ENCODE measurements around the gene ANKRD17. TPM values are rescaled to one million over a fixed set of nuclear protein-coding genes. Genes with fewer than 3 reads are reported as not detected.

The ANKRD17 gene
- total RNA-seq, 1 donor from 2014 or later: 87.9 TPM

DNA sequence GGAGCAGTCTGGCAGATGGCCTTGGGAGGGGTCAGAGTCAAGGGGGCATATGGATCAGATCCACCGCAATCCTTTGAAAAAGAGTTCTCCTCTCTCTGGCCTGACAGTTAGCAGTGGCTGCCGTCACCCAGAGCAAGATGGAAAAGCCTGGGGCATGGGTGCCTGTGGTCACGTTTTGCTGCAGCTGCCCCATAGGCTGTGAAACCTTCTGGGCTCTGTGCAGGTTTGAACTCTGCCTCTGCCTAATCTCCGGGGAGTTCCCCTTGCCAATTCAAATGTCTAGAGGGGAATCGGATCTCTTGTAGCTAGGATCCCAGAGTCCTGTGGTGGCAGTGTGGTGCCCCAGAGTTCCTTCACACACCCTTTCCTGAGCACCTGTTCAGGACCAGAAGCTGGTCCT, 23.4 kb upstream of the ANKRD17 start:
- Mint-ChIP-seq H3K36me3 (ENCODE audit: low read depth) (peaks cover 50% of the 10 kb centered on the region), H3K4me1 (no peaks in the 10 kb centered on the region), H3K27ac (ENCODE audit: unreplicated experiment) (no peak overlapping the region), H3K4me3 (no peak overlapping the region), H3K9me3 (peaks cover 22% of the 10 kb centered on the region), H3K27me3 (ENCODE audit: low read depth) (no peaks in the 10 kb centered on the region)
- no peak for DNase-seq (ENCODE audit: low read depth, low spot score)
- TF ChIP-seq, protein P1, sequence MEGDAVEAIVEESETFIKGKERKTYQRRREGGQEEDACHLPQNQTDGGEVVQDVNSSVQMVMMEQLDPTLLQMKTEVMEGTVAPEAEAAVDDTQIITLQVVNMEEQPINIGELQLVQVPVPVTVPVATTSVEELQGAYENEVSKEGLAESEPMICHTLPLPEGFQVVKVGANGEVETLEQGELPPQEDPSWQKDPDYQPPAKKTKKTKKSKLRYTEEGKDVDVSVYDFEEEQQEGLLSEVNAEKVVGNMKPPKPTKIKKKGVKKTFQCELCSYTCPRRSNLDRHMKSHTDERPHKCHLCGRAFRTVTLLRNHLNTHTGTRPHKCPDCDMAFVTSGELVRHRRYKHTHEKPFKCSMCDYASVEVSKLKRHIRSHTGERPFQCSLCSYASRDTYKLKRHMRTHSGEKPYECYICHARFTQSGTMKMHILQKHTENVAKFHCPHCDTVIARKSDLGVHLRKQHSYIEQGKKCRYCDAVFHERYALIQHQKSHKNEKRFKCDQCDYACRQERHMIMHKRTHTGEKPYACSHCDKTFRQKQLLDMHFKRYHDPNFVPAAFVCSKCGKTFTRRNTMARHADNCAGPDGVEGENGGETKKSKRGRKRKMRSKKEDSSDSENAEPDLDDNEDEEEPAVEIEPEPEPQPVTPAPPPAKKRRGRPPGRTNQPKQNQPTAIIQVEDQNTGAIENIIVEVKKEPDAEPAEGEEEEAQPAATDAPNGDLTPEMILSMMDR (conservative IDR thresholded peaks at IDR 0.05): no peak

DNA sequence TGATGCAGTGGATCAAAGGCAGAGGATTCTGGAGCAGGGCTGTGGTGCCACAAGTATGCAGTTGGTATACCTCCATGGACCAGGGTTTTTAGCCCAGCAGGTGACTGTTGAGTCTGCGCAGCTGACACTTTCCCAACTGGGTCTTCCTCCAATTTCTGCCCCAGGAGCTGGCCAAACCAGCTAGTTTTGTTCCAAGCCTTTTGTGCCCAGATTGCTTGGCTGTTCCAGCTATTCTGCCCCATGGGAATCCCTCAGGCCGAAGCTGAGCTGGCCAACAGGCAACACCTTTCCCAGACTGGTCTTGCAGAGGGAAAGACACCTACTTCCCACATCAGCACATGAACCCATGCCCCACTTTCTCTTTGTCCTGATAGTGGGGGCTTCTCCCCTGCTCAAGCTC, 22.8 kb upstream of the ANKRD17 start:
- peaks cover 22% of the 10 kb centered on the region for H3K9me3 Mint-ChIP-seq
- no peaks in the 10 kb centered on the region for H3K4me1 Mint-ChIP-seq
- DNase-seq (ENCODE audit: low read depth, low spot score): no peak
- TF ChIP-seq, protein P1 (conservative IDR thresholded peaks at IDR 0.05): no peak
- no peak overlapping the region for H3K4me3 Mint-ChIP-seq
- H3K27me3 Mint-ChIP-seq (ENCODE audit: low read depth): no peaks in the 10 kb centered on the region
- H3K36me3 Mint-ChIP-seq (ENCODE audit: low read depth): peaks cover 48% of the 10 kb centered on the region
- H3K27ac Mint-ChIP-seq (ENCODE audit: unreplicated experiment): no peak overlapping the region

DNA sequence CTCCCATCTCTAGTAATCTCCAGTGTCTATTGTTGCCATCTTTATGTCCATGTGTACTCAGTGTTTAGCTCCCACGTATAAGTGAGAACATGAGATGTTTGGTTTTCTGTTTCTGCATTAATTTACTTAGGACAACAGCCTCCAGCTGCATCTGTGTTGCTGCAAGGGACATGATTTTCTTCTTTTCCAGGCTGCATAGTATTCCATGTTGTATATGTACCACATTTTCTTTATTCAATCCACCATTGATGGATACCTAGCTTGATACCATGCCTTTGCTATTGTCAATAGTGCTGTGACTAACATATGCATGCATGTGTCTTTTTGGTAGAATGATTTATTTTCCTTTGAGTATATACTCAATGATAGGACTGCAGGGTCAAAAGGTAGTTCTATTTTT, 18.6 kb upstream of the ANKRD17 start:
- no peak overlapping the region for H3K27ac Mint-ChIP-seq (ENCODE audit: unreplicated experiment)
- H3K27me3 Mint-ChIP-seq (ENCODE audit: low read depth): no peaks in the 10 kb centered on the region
- peaks cover 39% of the 10 kb centered on the region for H3K36me3 Mint-ChIP-seq (ENCODE audit: low read depth)
- H3K4me1 Mint-ChIP-seq: no peaks in the 10 kb centered on the region
- TF ChIP-seq, protein P1 (conservative IDR thresholded peaks at IDR 0.05): no peak
- H3K4me3 Mint-ChIP-seq: no peak overlapping the region
- no peak for DNase-seq (ENCODE audit: low read depth, low spot score)
- peaks cover 22% of the 10 kb centered on the region for H3K9me3 Mint-ChIP-seq

DNA sequence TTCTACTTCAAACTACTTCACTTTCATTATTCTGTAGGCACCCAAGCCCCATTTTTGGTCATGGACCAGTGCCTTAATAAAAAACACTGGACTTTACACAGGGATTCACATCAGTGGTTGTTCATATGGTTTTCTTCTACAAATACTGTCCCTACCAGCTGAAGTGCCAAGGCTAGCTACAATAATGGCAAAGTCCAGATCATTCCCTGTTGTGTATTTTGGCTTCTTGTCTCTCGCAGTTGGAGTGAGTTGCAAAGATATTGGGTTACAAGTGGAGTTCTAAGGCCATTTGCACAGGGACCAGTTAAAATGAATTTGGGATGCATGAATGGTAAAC, 16.7 kb upstream of the ANKRD17 start:
- Mint-ChIP-seq H3K27ac (ENCODE audit: unreplicated experiment) (no peak overlapping the region), H3K36me3 (ENCODE audit: low read depth) (peaks cover 30% of the 10 kb centered on the region), H3K27me3 (ENCODE audit: low read depth) (no peaks in the 10 kb centered on the region), H3K9me3 (peaks cover 17% of the 10 kb centered on the region), H3K4me1 (no peaks in the 10 kb centered on the region), H3K4me3 (no peak overlapping the region)
- no peak for DNase-seq (ENCODE audit: low read depth, low spot score)
- TF ChIP-seq, protein P1 (conservative IDR thresholded peaks at IDR 0.05): no peak

DNA sequence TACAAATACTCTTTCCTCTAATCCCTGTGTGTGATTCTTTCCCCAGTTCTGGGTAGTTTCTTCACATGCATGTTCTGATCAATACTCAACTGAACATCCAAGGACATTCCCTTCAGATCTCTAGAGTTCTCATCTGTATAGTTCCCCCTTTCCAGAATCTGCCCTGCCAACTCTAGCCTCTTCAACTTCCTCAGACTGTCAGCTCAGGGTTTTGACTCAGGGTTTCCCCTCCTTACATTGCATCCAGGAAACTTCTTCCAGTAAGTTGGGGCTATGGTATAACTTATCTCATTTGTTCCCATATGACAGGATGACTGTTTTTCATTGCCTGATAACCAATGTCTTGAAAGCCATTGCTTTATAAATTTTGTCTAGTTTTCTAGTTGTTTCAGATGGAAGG, 14.2 kb upstream of the ANKRD17 start:
- H3K27me3 Mint-ChIP-seq (ENCODE audit: low read depth): no peaks in the 10 kb centered on the region
- H3K4me3 Mint-ChIP-seq: no peak overlapping the region
- DNase-seq (ENCODE audit: low read depth, low spot score): no peak
- H3K9me3 Mint-ChIP-seq: peaks cover 2% of the 10 kb centered on the region
- TF ChIP-seq, protein P1 (conservative IDR thresholded peaks at IDR 0.05): no peak
- H3K36me3 Mint-ChIP-seq (ENCODE audit: low read depth): peaks cover 17% of the 10 kb centered on the region
- no peak overlapping the region for H3K27ac Mint-ChIP-seq (ENCODE audit: unreplicated experiment)
- no peaks in the 10 kb centered on the region for H3K4me1 Mint-ChIP-seq

DNA sequence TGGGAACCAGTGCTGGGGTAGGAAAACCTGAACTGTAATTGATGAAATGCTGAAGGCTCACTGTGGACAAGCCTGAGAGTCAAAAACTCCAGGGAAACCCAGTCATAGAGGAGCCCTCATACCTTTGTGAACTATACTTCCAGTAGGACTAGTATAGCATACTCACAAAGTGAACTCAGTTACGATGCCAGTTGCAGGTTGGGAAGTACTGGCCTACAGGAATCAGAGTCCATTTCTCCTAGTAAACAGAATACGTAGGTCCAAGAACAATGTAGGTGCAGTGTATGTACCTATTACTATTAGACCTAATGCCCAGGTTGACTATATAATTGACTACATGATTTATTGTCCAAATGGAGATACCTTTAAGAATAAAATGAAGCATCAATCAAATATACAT, 8.5 kb upstream of the ANKRD17 start:
- TF ChIP-seq, protein P1 (conservative IDR thresholded peaks at IDR 0.05): no peak
- Mint-ChIP-seq H3K4me1 (no peaks in the 10 kb centered on the region), H3K36me3 (ENCODE audit: low read depth) (peaks cover 5% of the 10 kb centered on the region), H3K4me3 (no peak overlapping the region), H3K27me3 (ENCODE audit: low read depth) (no peaks in the 10 kb centered on the region), H3K27ac (ENCODE audit: unreplicated experiment) (no peak overlapping the region), H3K9me3 (no peaks in the 10 kb centered on the region)
- no peak for DNase-seq (ENCODE audit: low read depth, low spot score)
